SK-N-SH (cell line): ENCODE results near the gene ITIH1. TPM values are rescaled to one million over a fixed set of nuclear protein-coding genes. Genes with fewer than 3 reads are reported as not detected.

Source experiments
- CTCF ChIA-PET: fragments of 300-600, 350-600 bp; formaldehyde crosslinking; extraction: SDS; loops from one replicate; lab custom pipeline; 2021; lab: Yijun Ruan, JAX
- POLR2A ChIA-PET: fragments of 350-600 bp; sonication (Branson Sonifier 250); formaldehyde crosslinking; extraction: SDS; loops from one replicate; lab custom pipeline; 2020; ENCODE audit warnings: antibody characterized with exemption, inconsistent platforms; lab: Yijun Ruan, JAX
- DNase-seq: peaks from one replicate; pipeline ENCODE4 v3.0.0; 2012
- H2AFZ ChIP-seq: fragments of 200-600 bp; sonication (generic); 2 replicates; pipeline ENCODE4 v1.8.1; 2016; ENCODE audit warnings: antibody characterized with exemption, mild to moderate bottlenecking, low read depth
- H3F3A ChIP-seq: fragments of 200-600 bp; sonication (generic); replicated peaks from 2 replicates; pipeline ENCODE3; 2016; ENCODE audit warnings: antibody characterized with exemption, mild to moderate bottlenecking; ENCODE audit not compliant: insufficient read depth
- H3K27ac ChIP-seq, 2 experiments: fragments of 200-500 bp in 1 of 2; fragments of 200-600 bp in 1 of 2; sonication (Bioruptor generic) in 1 of 2; sonication (generic), shearing (Covaris generic) in 1 of 2; 2 replicates each; pipeline versions ENCODE4 v1.5.1 to v1.6.1; 2014 to 2016; ENCODE audit warnings: low read depth in 2 of 2, inconsistent platforms in 1 of 2, low read length in 1 of 2, mild to moderate bottlenecking in 1 of 2, mixed read lengths in 1 of 2
- H3K27me3 ChIP-seq: fragments of 200-600 bp; sonication (generic), shearing (Covaris generic); 2 replicates; pipeline ENCODE4 v1.6.1; 2016; ENCODE audit warnings: mixed run types; ENCODE audit not compliant: insufficient read depth
- H3K36me3 ChIP-seq, 2 experiments: fragments of 200-500 bp in 1 of 2; fragments of 200-600 bp in 1 of 2; sonication (Bioruptor generic) in 1 of 2; sonication (generic) in 1 of 2; replicated peaks in 1 of 2; 2 replicates each; pipeline versions ENCODE3 to v1.5.1; 2014 to 2016; ENCODE audit warnings: low read length in 1 of 2, mild to moderate bottlenecking in 1 of 2; ENCODE audit not compliant: insufficient read depth in 2 of 2, control insufficient read depth in 1 of 2
- H3K4me1 ChIP-seq, 2 experiments: fragments of 200-500 bp in 1 of 2; fragments of 200-600 bp in 1 of 2; sonication (Bioruptor generic) in 1 of 2; sonication (generic), shearing (Covaris generic) in 1 of 2; 2 replicates each; pipeline versions ENCODE4 v1.5.1 to v1.6.1; 2014 to 2016; ENCODE audit warnings: low read depth in 1 of 2, low read length in 1 of 2, mixed run types in 1 of 2; ENCODE audit not compliant: insufficient read depth in 2 of 2, control insufficient read depth in 1 of 2
- H3K4me2 ChIP-seq: fragments of 200-600 bp; sonication (generic), shearing (Covaris generic); 2 replicates; pipeline ENCODE4 v1.6.1; 2017; ENCODE audit warnings: mixed run types
- H3K4me3 ChIP-seq, 2 experiments: fragments of 200-500 bp in 1 of 2; fragments of 200-600 bp in 1 of 2; sonication (Bioruptor generic) in 1 of 2; sonication (generic), shearing (Covaris generic) in 1 of 2; 2 replicates each; pipeline versions ENCODE4 v1.5.1 to v1.8.1; 2014 to 2016; ENCODE audit warnings: low read depth in 2 of 2, inconsistent platforms in 1 of 2, low read length in 1 of 2, mild to moderate bottlenecking in 1 of 2, mixed read lengths in 1 of 2, moderate library complexity in 1 of 2
- H3K79me2 ChIP-seq: fragments of 200-600 bp; sonication (generic); 2 replicates; pipeline ENCODE4 v1.8.1; 2017; ENCODE audit warnings: mild to moderate bottlenecking; ENCODE audit not compliant: insufficient read depth
- H3K9ac ChIP-seq: fragments of 200-600 bp; sonication (generic); 2 replicates; pipeline ENCODE4 v1.6.1; 2017; ENCODE audit warnings: mixed run types
- H3K9me2 ChIP-seq: fragments of 200-600 bp; sonication (generic); 2 replicates; pipeline ENCODE4 v1.6.1; 2017; ENCODE audit warnings: mixed run types
- H3K9me3 ChIP-seq: fragments of 200-600 bp; sonication (generic); 2 replicates; pipeline ENCODE4 v1.6.1; 2017; ENCODE audit warnings: mixed run types, mild to moderate bottlenecking, moderate library complexity
- H4K20me1 ChIP-seq: fragments of 200-600 bp; sonication (generic); 2 replicates; pipeline ENCODE4 v1.6.1; 2017; ENCODE audit warnings: mild to moderate bottlenecking, mixed run types; ENCODE audit not compliant: insufficient read depth
- CHD2 ChIP-seq: fragments of 150-350 bp; IDR thresholded peaks from 2 replicates; pipeline ENCODE4 v1.6.1; 2018; ENCODE audit warnings: low read length; ENCODE audit not compliant: partially characterized antibody
- GATA2 ChIP-seq: sonication (generic); formaldehyde crosslinking; IDR thresholded peaks from 2 replicates; pipeline ENCODE4 v1.5.0; 2020; ENCODE audit warnings: mild to moderate bottlenecking, missing genetic modification reagents
- SIN3A ChIP-seq: IDR thresholded peaks from 2 replicates; pipeline ENCODE4 v1.6.1; 2012; ENCODE audit warnings: low read depth, mild to moderate bottlenecking, low read length, moderate library complexity, borderline replicate concordance
- YY1 ChIP-seq: IDR thresholded peaks from 2 replicates; pipeline ENCODE4 v1.4.0; 2012; ENCODE audit warnings: low read depth, mild to moderate bottlenecking
- WGBS: methylation state at CpG from one replicate; pipeline ENCODE4 v1.1.6; 2017; ENCODE audit warnings: low lambda C conversion rate; 5-methylcytosine and 5-hydroxymethylcytosine counted together
- polyA plus RNA-seq, 3 experiments: library from polyadenylated mRNA; depleted of rRNA; stranded (reverse); fragments of >200 nt; gene quantifications; 2 replicates each; pipeline ENCODE4 v1.2.3, GENCODE V29; 2012
- TF ChIP-seq, protein P1 (sequence below): IDR thresholded peaks from 2 replicates; pipeline ENCODE4 v1.4.0; 2012; ENCODE audit warnings: low read depth
- TF ChIP-seq, protein P2 (sequence below): IDR thresholded peaks from 2 replicates; pipeline ENCODE4; 2012

ITIH1 gene
- polyA plus RNA-seq, 1 of the 3 experiments (the other 2 are of a cell fraction), result not detected

- ChIA-PET POLR2A (no interaction called here), CTCF (interaction anchor here (1.0 to 2.0 kb wide), 2 partner anchors 16 to 241 kb away, joined by 3 to 5 read pairs; no protein-coding TSS in a partner anchor)
- H2AFZ ChIP-seq, result no peak overlapping the region
- no peaks in the 10 kb centered on the region for H3K9me3 ChIP-seq
- H4K20me1 ChIP-seq, result 0 out of 2 replicates have a peak, but pooled peaks cover 6% of the 10 kb centered on the region
- no peak overlapping the region for H3K9ac ChIP-seq
- H3K36me3 ChIP-seq, result no peaks in the 10 kb centered on the region
- TF ChIP-seq GATA2, result no peak
- H3K79me2 ChIP-seq, result no peaks in the 10 kb centered on the region
- H3F3A ChIP-seq, result no peaks in the 10 kb centered on the region
- H3K4me1 ChIP-seq, result peaks cover 4 to 21% of the 10 kb centered on the region in 2 experiments; a peak in 1 of 4 replicates
- H3K4me2 ChIP-seq, result no peak overlapping the region
- H3K27ac ChIP-seq, result no peak overlapping the region
- H3K27me3 ChIP-seq, result no peaks in the 10 kb centered on the region
- no peak for DNase-seq
- no peaks in the 10 kb centered on the region for H3K9me2 ChIP-seq
- H3K4me3 ChIP-seq, result no peak overlapping the region
- WGBS, result 88% methylated on average over 9 of the region's 10 CpGs
Observed at GRCh38 chr3:52829906-52830463, 52.6 kb downstream of the ITIH1 start.

GRCh38 chr3:52830535-52831258, 53.3 kb downstream of the ITIH1 start, which contains the start of gene ITIH4:
TSS of gene ITIH4 (minus strand) at chr3:52830672. CDS start at chr3:52830642, 30 bp downstream.
- Histone ChIP-seq H3K9ac (no peak within 1 kb of the TSS), H2AFZ (no peak within 1 kb of the TSS), H3K4me1 (peaks cover 4 to 21% of the 10 kb centered on the region in 2 experiments; a peak in 1 of 4 replicates), H3K4me3 (no peak within 1 kb of the TSS), H3K27me3 (no peaks in the 10 kb centered on the region), H3F3A (no peaks in the 10 kb centered on the region), H3K9me2 (no peaks in the 10 kb centered on the region), H3K36me3 (no peaks in the 10 kb centered on the region), H3K27ac (peak within 1 kb of the TSS in 1 of 2 experiments; percentile 16; a peak in 2 of 4 replicates), H3K9me3 (no peaks in the 10 kb centered on the region), H3K4me2 (peak within 1 kb of the TSS; percentile 29; the same call in 1 of the 2 replicates), H3K79me2 (no peaks in the 10 kb centered on the region), H4K20me1 (0 out of 2 replicates have a peak, but pooled peaks cover 6% of the 10 kb centered on the region)
- no peak for DNase-seq
- WGBS, result 93% methylated on average over 14 of the region's 16 CpGs
- POLR2A ChIA-PET, result no interaction called here
- TF ChIP-seq YY1 (no peak), CHD2 (no peak), SIN3A (no peak)
- TF ChIP-seq, protein P1, sequence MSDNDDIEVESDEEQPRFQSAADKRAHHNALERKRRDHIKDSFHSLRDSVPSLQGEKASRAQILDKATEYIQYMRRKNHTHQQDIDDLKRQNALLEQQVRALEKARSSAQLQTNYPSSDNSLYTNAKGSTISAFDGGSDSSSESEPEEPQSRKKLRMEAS, result no peak
- TF ChIP-seq, protein P2, sequence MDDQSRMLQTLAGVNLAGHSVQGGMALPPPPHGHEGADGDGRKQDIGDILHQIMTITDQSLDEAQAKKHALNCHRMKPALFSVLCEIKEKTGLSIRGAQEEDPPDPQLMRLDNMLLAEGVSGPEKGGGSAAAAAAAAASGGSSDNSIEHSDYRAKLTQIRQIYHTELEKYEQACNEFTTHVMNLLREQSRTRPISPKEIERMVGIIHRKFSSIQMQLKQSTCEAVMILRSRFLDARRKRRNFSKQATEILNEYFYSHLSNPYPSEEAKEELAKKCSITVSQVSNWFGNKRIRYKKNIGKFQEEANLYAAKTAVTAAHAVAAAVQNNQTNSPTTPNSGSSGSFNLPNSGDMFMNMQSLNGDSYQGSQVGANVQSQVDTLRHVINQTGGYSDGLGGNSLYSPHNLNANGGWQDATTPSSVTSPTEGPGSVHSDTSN, result no peak
- CTCF ChIA-PET, result interaction anchor here (1.0 to 2.0 kb wide), 3 partner anchors 15 to 240 kb away, joined by 3 to 5 read pairs (median 3); no protein-coding TSS in a partner anchor
